ENCODE results near the gene PROSER2. TPM values are rescaled to one million over a fixed set of nuclear protein-coding genes. Genes with fewer than 3 reads are reported as not detected.
"Not testable (repeated sequence)": the region's sequence is repeated elsewhere in the genome, so short reads cannot be mapped to it uniquely, and the experiment has no call there.

PROSER2 gene
- total RNA-seq, 2 experiments from 2014 or later, result 0.24 to 0.31 TPM

GRCh38 chr10:11845113-11845512, 22.0 kb downstream of the PROSER2 start:
- CTCF ChIA-PET, result no interaction called here
- Mint-ChIP-seq H3K27ac (no peak overlapping the region), H3K27me3 (peaks cover 12% of the 10 kb centered on the region), H3K36me3 (no peaks in the 10 kb centered on the region), H3K9me3 (no peaks in the 10 kb centered on the region), H3K4me3 (no peak overlapping the region), H3K4me1 (ENCODE audit: low read depth) (peaks cover 5% of the 10 kb centered on the region)
- POLR2A ChIA-PET, result no interaction called here
- intact Hi-C loops (cut with micrococcal nuclease), result no loop called here
- no peak for DNase-seq

GRCh38 chr10:11846542-11846941, 23.4 kb downstream of the PROSER2 start:
- Mint-ChIP-seq H3K9me3 (no peaks in the 10 kb centered on the region), H3K27ac (no peak overlapping the region), H3K4me1 (ENCODE audit: low read depth) (peaks cover 5% of the 10 kb centered on the region), H3K4me3 (no peak overlapping the region), H3K27me3 (peaks cover 12% of the 10 kb centered on the region), H3K36me3 (no peaks in the 10 kb centered on the region)
- ChIA-PET POLR2A (no interaction called here), CTCF (interaction anchor here (0.7 kb wide), 1 partner anchor 10 kb away, joined by 3 read pairs; no protein-coding TSS in a partner anchor)
- intact Hi-C loops (cut with micrococcal nuclease), result no loop called here
- no peak for DNase-seq

GRCh38 chr10:11849277-11849676, 26.1 kb downstream of the PROSER2 start:
- Mint-ChIP-seq H3K4me1 (ENCODE audit: low read depth) (peaks cover 5% of the 10 kb centered on the region), H3K9me3 (no peaks in the 10 kb centered on the region), H3K27ac (no peak overlapping the region), H3K27me3 (peaks cover 8% of the 10 kb centered on the region), H3K4me3 (no peak overlapping the region), H3K36me3 (no peaks in the 10 kb centered on the region)
- no peak for DNase-seq
- intact Hi-C loops (cut with micrococcal nuclease), result no loop called here
- ChIA-PET CTCF (no interaction called here), POLR2A (no interaction called here)

- H3K27ac Mint-ChIP-seq, result no peak overlapping the region
- peaks cover 5% of the 10 kb centered on the region for H3K4me1 Mint-ChIP-seq (ENCODE audit: low read depth)
- no peaks in the 10 kb centered on the region for H3K36me3 Mint-ChIP-seq
- no peak for DNase-seq
- H3K4me3 Mint-ChIP-seq, result no peak overlapping the region
- peaks cover 8% of the 10 kb centered on the region for H3K27me3 Mint-ChIP-seq
- H3K9me3 Mint-ChIP-seq, result no peaks in the 10 kb centered on the region
- CTCF ChIA-PET, result no interaction called here
- POLR2A ChIA-PET, result no interaction called here
- intact Hi-C loops (cut with micrococcal nuclease), result no loop called here
These were observed 26.8 kb downstream of the PROSER2 start for GRCh38 chr10:11849911-11850310.

GRCh38 chr10:11851910-11852309, 28.8 kb downstream of the PROSER2 start:
- H3K36me3 Mint-ChIP-seq, result no peaks in the 10 kb centered on the region
- H3K9me3 Mint-ChIP-seq, result no peaks in the 10 kb centered on the region
- peaks cover 3% of the 10 kb centered on the region for H3K27me3 Mint-ChIP-seq
- CTCF ChIA-PET, result no interaction called here
- no peak overlapping the region for H3K27ac Mint-ChIP-seq
- POLR2A ChIA-PET, result no interaction called here
- no peak for DNase-seq
- no peaks in the 10 kb centered on the region for H3K4me1 Mint-ChIP-seq (ENCODE audit: low read depth)
- H3K4me3 Mint-ChIP-seq, result no peak overlapping the region
- intact Hi-C loops (cut with micrococcal nuclease), result no loop called here

GRCh38 chr10:11852637-11853036, 29.5 kb downstream of the PROSER2 start:
- H3K4me3 Mint-ChIP-seq; CTCF ChIA-PET; H3K27ac Mint-ChIP-seq; POLR2A ChIA-PET; H3K9me3 Mint-ChIP-seq; H3K4me1 Mint-ChIP-seq (ENCODE audit: low read depth); H3K36me3 Mint-ChIP-seq; H3K27me3 Mint-ChIP-seq; DNase-seq; intact Hi-C loops (cut with micrococcal nuclease): not testable (repeated sequence)

GRCh38 chr10:11853468-11853867, 30.3 kb downstream of the PROSER2 start:
- POLR2A ChIA-PET, result no interaction called here
- Mint-ChIP-seq H3K27ac (no peak overlapping the region), H3K4me1 (ENCODE audit: low read depth) (no peaks in the 10 kb centered on the region), H3K36me3 (no peaks in the 10 kb centered on the region), H3K27me3 (peaks cover 5% of the 10 kb centered on the region), H3K4me3 (no peak overlapping the region), H3K9me3 (no peaks in the 10 kb centered on the region)
- DNase-seq, result no peak
- intact Hi-C loops (cut with micrococcal nuclease), result no loop called here
- CTCF ChIA-PET, result interaction anchor here (1.6 kb wide), 1 partner anchor 14 kb away, joined by 4 read pairs; no protein-coding TSS in a partner anchor

- CTCF ChIA-PET, result interaction anchor here (1.2 to 1.6 kb wide), 2 partner anchors 13 to 71 kb away, joined by 4 to 5 read pairs; no protein-coding TSS in a partner anchor
- intact Hi-C loops (cut with micrococcal nuclease), result no loop called here
- no peak for DNase-seq
- peaks cover 5% of the 10 kb centered on the region for H3K27me3 Mint-ChIP-seq
- POLR2A ChIA-PET, result no interaction called here
- no peaks in the 10 kb centered on the region for H3K36me3 Mint-ChIP-seq
- no peak overlapping the region for H3K4me3 Mint-ChIP-seq
- no peak overlapping the region for H3K27ac Mint-ChIP-seq
- no peaks in the 10 kb centered on the region for H3K9me3 Mint-ChIP-seq
- H3K4me1 Mint-ChIP-seq (ENCODE audit: low read depth), result no peaks in the 10 kb centered on the region
These were observed 31.1 kb downstream of the PROSER2 start for GRCh38 chr10:11854301-11854700.

- Mint-ChIP-seq H3K4me1 (ENCODE audit: low read depth) (no peaks in the 10 kb centered on the region), H3K4me3 (no peak overlapping the region), H3K9me3 (no peaks in the 10 kb centered on the region), H3K27me3 (peaks cover 5% of the 10 kb centered on the region), H3K36me3 (no peaks in the 10 kb centered on the region), H3K27ac (no peak overlapping the region)
- DNase-seq, result no peak
- ChIA-PET CTCF (interaction anchor here (1.2 kb wide), 1 partner anchor 10 kb away, joined by 3 read pairs; no protein-coding TSS in a partner anchor), POLR2A (no interaction called here)
- intact Hi-C loops (cut with micrococcal nuclease), result no loop called here
These were observed 32.9 kb downstream of the PROSER2 start for GRCh38 chr10:11856089-11856488.

GRCh38 chr10:11856678-11857077, 33.5 kb downstream of the PROSER2 start:
- Mint-ChIP-seq H3K27me3 (peaks cover 5% of the 10 kb centered on the region), H3K27ac (no peak overlapping the region), H3K9me3 (no peaks in the 10 kb centered on the region), H3K4me3 (no peak overlapping the region), H3K36me3 (no peaks in the 10 kb centered on the region), H3K4me1 (ENCODE audit: low read depth) (no peaks in the 10 kb centered on the region)
- ChIA-PET CTCF (interaction anchor here (1.2 kb wide), 1 partner anchor 10 kb away, joined by 3 read pairs; no protein-coding TSS in a partner anchor), POLR2A (no interaction called here)
- intact Hi-C loops (cut with micrococcal nuclease), result no loop called here
- no peak for DNase-seq

GRCh38 chr10:11858093-11858492, 34.9 kb downstream of the PROSER2 start:
- peaks cover 5% of the 10 kb centered on the region for H3K4me1 Mint-ChIP-seq (ENCODE audit: low read depth)
- intact Hi-C loops (cut with micrococcal nuclease), result no loop called here
- H3K4me3 Mint-ChIP-seq, result no peak overlapping the region
- peaks cover 8% of the 10 kb centered on the region for H3K27me3 Mint-ChIP-seq
- POLR2A ChIA-PET, result no interaction called here
- no peaks in the 10 kb centered on the region for H3K36me3 Mint-ChIP-seq
- DNase-seq, result no peak
- H3K27ac Mint-ChIP-seq, result no peak overlapping the region
- CTCF ChIA-PET, result interaction anchor here (0.7 to 1.1 kb wide), 2 partner anchors 59 to 75 kb away, joined by 3 read pairs; no protein-coding TSS in a partner anchor
- H3K9me3 Mint-ChIP-seq, result no peaks in the 10 kb centered on the region

- intact Hi-C loops (cut with micrococcal nuclease), result no loop called here
- Mint-ChIP-seq H3K4me3 (no peak overlapping the region), H3K27ac (no peak overlapping the region), H3K4me1 (ENCODE audit: low read depth) (peaks cover 18% of the 10 kb centered on the region), H3K36me3 (no peaks in the 10 kb centered on the region), H3K27me3 (peaks cover 11% of the 10 kb centered on the region), H3K9me3 (no peaks in the 10 kb centered on the region)
- no peak for DNase-seq
- CTCF ChIA-PET, result no interaction called here
- POLR2A ChIA-PET, result no interaction called here
These were observed 38.2 kb downstream of the PROSER2 start for GRCh38 chr10:11861341-11861740.

GRCh38 chr10:11861811-11862428, 38.8 kb downstream of the PROSER2 start:
- CTCF ChIA-PET, result no interaction called here
- H3K9me3 Mint-ChIP-seq, result no peaks in the 10 kb centered on the region
- no peaks in the 10 kb centered on the region for H3K36me3 Mint-ChIP-seq
- intact Hi-C loops (cut with micrococcal nuclease), result no loop called here
- H3K27me3 Mint-ChIP-seq, result peaks cover 11% of the 10 kb centered on the region
- H3K4me1 Mint-ChIP-seq (ENCODE audit: low read depth), result peaks cover 18% of the 10 kb centered on the region
- POLR2A ChIA-PET, result no interaction called here
- no peak for DNase-seq
- H3K4me3 Mint-ChIP-seq, result no peak overlapping the region
- H3K27ac Mint-ChIP-seq, result no peak overlapping the region
